Pancreas (tissue), 10 donors: ENCODE measurements around the gene FHL5. TPM values are rescaled to one million over a fixed set of nuclear protein-coding genes. Genes with fewer than 3 reads are reported as not detected.

ENCODE experiments used
- ATAC-seq, 4 donors: fragments of 200-7000 bp; cut with Tn5 transposase; one replicate each; pipeline versions ENCODE4 v1.8.0 to v1.9.1; 2020; ENCODE audit warnings: mild to moderate bottlenecking in 4 of 4, moderate library complexity in 4 of 4
- DNase-seq, 6 donors: peaks; one replicate each; pipeline ENCODE4 v3.0.0-alpha.2; 2020
- FAIRE-seq: peaks from 2 replicates; lab custom pipeline; 2012; peaks lifted over from hg19 to GRCh38; lab: Jason Lieb, UNC
- H3K27ac ChIP-seq, 4 donors: fragments of 200-600 bp; sonication (generic); 1 replicate in 3 of 4; 2 replicates in 1 of 4; pipeline versions ENCODE4 v1.5.0 to v1.8.0; 2020
- H3K27me3 ChIP-seq, 4 donors: fragments of 200-600 bp; one replicate each; pipeline ENCODE4 v1.8.0; 2021
- H3K36me3 ChIP-seq, 3 donors: fragments of 200-600 bp; sonication (generic) in 1 of 3; one replicate each; pipeline versions ENCODE4 v1.5.0 to v1.8.0; 2020 to 2021
- H3K4me1 ChIP-seq, 3 donors: fragments of 200-600 bp; one replicate each; pipeline ENCODE4 v1.8.0; 2021
- H3K4me3 ChIP-seq, 4 donors: fragments of 200-600 bp; sonication (generic) in 2 of 4; one replicate each; pipeline versions ENCODE4 v1.5.0 to v1.8.0; 2020 to 2021
- H3K9me3 ChIP-seq, 4 donors: fragments of 200-600 bp; one replicate each; pipeline ENCODE4 v1.8.0; 2021
- CTCF ChIP-seq, 4 donors: fragments of 200-600 bp; sonication (generic) in 3 of 4; IDR thresholded peaks; one replicate each; pipeline versions ENCODE4 v1.5.0 to v1.8.0; 2021; ENCODE audit warnings: antibody characterized with exemption in 4 of 4
- WGBS, 2 donors: extraction: QIAGEN DNeasy Blood & Tissue Kit; methylation state at CpG; one replicate each; pipeline ENCODE4 v1.1.7; 2013; 5-methylcytosine and 5-hydroxymethylcytosine counted together
- intact Hi-C, 3 donors: fragments of 100-400 bp; cut with DNase I; formaldehyde crosslinking; loops; one replicate each; pipeline versions ENCODE4 v1.11.1 to v1.14.2; 2022
- polyA plus RNA-seq, 2 donors: library from polyadenylated mRNA; stranded (reverse); fragments of 200-250 nt; gene quantifications; one replicate each; pipeline ENCODE4 v1.2.3, GENCODE V29; 2013
- total RNA-seq, 6 donors: library from RNA; stranded (reverse); fragmentation: NEBNext Ultra II Directional in 4 of 6; extraction: Animal tissue kit (Norgen Biotek cat#: 25700) in 4 of 6; gene quantifications; one replicate each; pipeline versions ENCODE4 v1.2.1 to v1.2.4, GENCODE V29; 2021 to 2023
- donor health status: healthy with polysubstance abuse.
- donor health status: DM: no; HTN: no; CAD: no; lungs with moderate emphysema.
- donor health status: DM: no; HTN: no; CAD: no.
- donor health status: control.
- donor health status: control.
- donor health status: Bipolar disorder and iron deficiency.
- donor health status: DM: yes; HTN: yes; CAD: no.
- donor health status: DM: no; HTN: no; CAD: no.
- donor health status: DM: no; HTN: no; CAD: no.
- donor health status: DM: yes; HTN: yes; CAD: no.

The FHL5 gene
- total and polyA plus RNA-seq, 8 donors, result 0.83 to 4.2 (median 2.2) TPM

- H3K4me1 ChIP-seq, result no peaks in the 10 kb centered on the region
- no peak for FAIRE-seq
- intact Hi-C loops, result no loop called here
- 74 to 81% methylated on average over 4 of the region's 4 CpGs for WGBS, 2 donors
- no peaks in the 10 kb centered on the region for H3K36me3 ChIP-seq
- H3K9me3 ChIP-seq, result no peaks in the 10 kb centered on the region
- TF ChIP-seq CTCF (IDR thresholded peaks at IDR 0.05), result no peak
- H3K4me3 ChIP-seq, result no peak overlapping the region
- no peaks in the 10 kb centered on the region for H3K27me3 ChIP-seq
- H3K27ac ChIP-seq, result no peak overlapping the region
- no peak for DNase-seq
- ATAC-seq, result no peak
These were observed 96.3 kb downstream of the FHL5 start for GRCh38 chr6:96659084-96659845.

Other genes starting within 250 kb of the FHL5 start
- 10 to 100 TPM; 16.2 to 21.2 (median 18.6) TPM for gene UFL1, start 41.3 kb upstream of the FHL5 start, total RNA-seq
- gene UFL1, start 41.3 kb upstream of the FHL5 start, polyA plus RNA-seq, result 10 to 100 TPM; 10.1 to 17.1 TPM